HepG2 (cell line): ENCODE measurements around the gene CLDN11. TPM values are rescaled to one million over a fixed set of nuclear protein-coding genes. Genes with fewer than 3 reads are reported as not detected.

Experiments used
- ATAC-seq: fragments of 200-7000 bp; cut with Tn5 transposase; 3 replicates; pipeline ENCODE4 v1.9.1; 2020; ENCODE audit warnings: mild to moderate bottlenecking, moderate library complexity
- BruUV-seq: library from RNA; stranded (reverse); fragments of 400-500 nt; replicated peaks from 2 replicates; lab custom pipeline; 2021; lab: Mats Ljungman, UMichigan
- CTCF ChIA-PET: fragments of 300-600 bp; formaldehyde crosslinking; extraction: SDS; loops from one replicate; lab custom pipeline; 2021; ENCODE audit warnings: low total read pairs, inconsistent platforms, low intra/inter-chr PET ratio; lab: Yijun Ruan, JAX
- POLR2A ChIA-PET: fragments of 350-600 bp; sonication (Branson Sonifier 250); formaldehyde crosslinking; loops from one replicate; lab custom pipeline; 2020; ENCODE audit warnings: antibody characterized with exemption, inconsistent platforms; lab: Yijun Ruan, JAX
- DNase-seq: peaks from one replicate; pipeline ENCODE4 v3.0.0-alpha.2; 2015; ENCODE audit warnings: low spot score
- FAIRE-seq: peaks from 3 replicates; lab custom pipeline; 2011; peaks lifted over from hg19 to GRCh38; lab: Jason Lieb, UNC
- H2AFZ ChIP-seq: one replicate; pipeline ENCODE4 v1.6.1; 2011; ENCODE audit warnings: low read length, inconsistent platforms
- H3K27ac ChIP-seq: fragments of 300-600 bp; 3 replicates; pipeline ENCODE4 v1.8.0; 2011; ENCODE audit warnings: mixed run types, mild to moderate bottlenecking, mixed read lengths, low read length, inconsistent platforms; ENCODE audit not compliant: insufficient read depth; ENCODE audit errors: extremely low read length
- H3K27me3 ChIP-seq, 2 experiments: fragments of 200-600 bp in 1 of 2; 2 replicates in 1 of 2; 3 replicates in 1 of 2; pipeline versions ENCODE4 v1.6.0 to v1.8.0; 2011; ENCODE audit warnings: low read length in 2 of 2, mild to moderate bottlenecking in 2 of 2, moderate library complexity in 2 of 2, inconsistent platforms in 1 of 2; ENCODE audit not compliant: insufficient read depth in 2 of 2, control insufficient read depth in 1 of 2
- H3K36me3 ChIP-seq, 2 experiments: fragments of 200-600 bp in 1 of 2; replicated peaks in 1 of 2; 2 replicates in 1 of 2; 3 replicates in 1 of 2; pipeline versions ENCODE4 v1.5.1 to v1.8.0; 2011; ENCODE audit warnings: low read length in 2 of 2, inconsistent platforms in 1 of 2; ENCODE audit not compliant: insufficient read depth in 2 of 2, control insufficient read depth in 1 of 2
- H3K4me1 ChIP-seq: 2 replicates; pipeline ENCODE4 v1.5.1; 2012; ENCODE audit warnings: low read length, inconsistent platforms; ENCODE audit not compliant: insufficient read depth
- H3K4me2 ChIP-seq: 2 replicates; pipeline ENCODE4 v1.6.0; 2011; ENCODE audit warnings: low read depth, low read length, inconsistent platforms
- H3K4me3 ChIP-seq, 3 experiments: fragments of 200-600 bp in 1 of 3; sonication (generic), shearing (Covaris generic) in 1 of 3; replicated peaks in 1 of 3; 2 replicates each; pipeline ENCODE4 v1.5.1; 2011 to 2016; ENCODE audit warnings: low read length in 3 of 3, inconsistent platforms in 2 of 3, low read depth in 2 of 3, mild to moderate bottlenecking in 2 of 3, control low read depth in 1 of 3, mixed read lengths in 1 of 3; ENCODE audit not compliant: insufficient read depth in 1 of 3
- H3K79me2 ChIP-seq: one replicate; pipeline ENCODE4 v1.6.1; 2011; ENCODE audit warnings: low read length, inconsistent platforms; ENCODE audit not compliant: insufficient read depth
- H3K9ac ChIP-seq: 2 replicates; pipeline ENCODE4 v1.6.0; 2011; ENCODE audit warnings: mild to moderate bottlenecking, low read depth, low read length, inconsistent platforms; ENCODE audit not compliant: insufficient read depth
- H3K9me3 ChIP-seq: 2 replicates; pipeline ENCODE4 v1.5.1; 2012; ENCODE audit warnings: mild to moderate bottlenecking, low read length
- H4K20me1 ChIP-seq: 2 replicates; pipeline ENCODE4 v1.6.0; 2011; ENCODE audit warnings: inconsistent platforms, mild to moderate bottlenecking, low read length, moderate library complexity; ENCODE audit not compliant: insufficient read depth
- MIXL1 ChIP-seq: IDR thresholded peaks from 2 replicates; pipeline ENCODE4 v1.6.1; 2016
- SMC3 ChIP-seq: IDR thresholded peaks from 2 replicates; pipeline ENCODE4 v1.6.1; 2011; ENCODE audit warnings: low read length, improper control_type of control experiment
- STAG1 ChIP-seq: sonication (generic); formaldehyde crosslinking; IDR thresholded peaks from 2 replicates; pipeline ENCODE4 v1.4.0; 2020; ENCODE audit warnings: missing genetic modification reagents
- ZNF891 ChIP-seq: sonication (generic); formaldehyde crosslinking; IDR thresholded peaks from 2 replicates; pipeline ENCODE4 v1.5.0; 2020; ENCODE audit warnings: mild to moderate bottlenecking, missing genetic modification reagents
- WGBS: methylation state at CpG from one replicate; pipeline ENCODE4 v1.1.6; 2017; ENCODE audit warnings: low lambda C conversion rate; 5-methylcytosine and 5-hydroxymethylcytosine counted together
- in situ Hi-C: cut with HindIII; loops from 2 replicates; pipeline ENCODE4 v1.10.0; 2017; ENCODE audit warnings: low pct_unique_long_range_greater_than_20kb; ENCODE audit not compliant: extremely low pct_ligation_motif_present
- intact Hi-C: fragments of 100-400 bp; cut with micrococcal nuclease; formaldehyde crosslinking; loops from one replicate; pipeline ENCODE4 v1.10.0; 2022; ENCODE audit not compliant: unreplicated experiment
- polyA plus RNA-seq, 8 experiments: library from polyadenylated mRNA; depleted of rRNA in 3 of 8; stranded (reverse) in 7 of 8; unstranded in 1 of 8; fragments of >200 nt; fragmentation: Illumina TruSeq in 4 of 8; extraction: Trizol in 4 of 8; gene quantifications; 2 replicates each; pipeline versions ENCODE4 v1.2.1 to v1.2.3, GENCODE V29; 2011 to 2016; ENCODE audit warnings: low read depth in 4 of 8, missing spikeins in 1 of 8, mixed read lengths in 1 of 8; ENCODE audit not compliant: insufficient read depth in 1 of 8
- total RNA-seq, 5 experiments: library from RNA; depleted of rRNA; stranded (reverse); fragments of >200 nt; fragmentation: Illumina TruSeq; extraction: Trizol; gene quantifications; 2 replicates each; pipeline ENCODE4 v1.2.3, GENCODE V29; 2016; ENCODE audit warnings: low read depth in 1 of 5
- TF ChIP-seq, protein P1 (sequence below): sonication (generic); formaldehyde crosslinking; IDR thresholded peaks from 2 replicates; pipeline ENCODE4 v1.5.0; 2020; ENCODE audit warnings: mild to moderate bottlenecking, missing genetic modification reagents, moderate library complexity
- TF ChIP-seq, protein P2 (sequence below): IDR thresholded peaks from 2 replicates; pipeline ENCODE4 v1.6.1; 2012; ENCODE audit warnings: low read depth, low read length, improper control_type of control experiment

The CLDN11 gene
- total and polyA plus RNA-seq, 2 of the 13 experiments (the other 11 are each of a cell fraction or from before 2014, with no cell fraction given): 4.2 to 4.9 TPM

DNA sequence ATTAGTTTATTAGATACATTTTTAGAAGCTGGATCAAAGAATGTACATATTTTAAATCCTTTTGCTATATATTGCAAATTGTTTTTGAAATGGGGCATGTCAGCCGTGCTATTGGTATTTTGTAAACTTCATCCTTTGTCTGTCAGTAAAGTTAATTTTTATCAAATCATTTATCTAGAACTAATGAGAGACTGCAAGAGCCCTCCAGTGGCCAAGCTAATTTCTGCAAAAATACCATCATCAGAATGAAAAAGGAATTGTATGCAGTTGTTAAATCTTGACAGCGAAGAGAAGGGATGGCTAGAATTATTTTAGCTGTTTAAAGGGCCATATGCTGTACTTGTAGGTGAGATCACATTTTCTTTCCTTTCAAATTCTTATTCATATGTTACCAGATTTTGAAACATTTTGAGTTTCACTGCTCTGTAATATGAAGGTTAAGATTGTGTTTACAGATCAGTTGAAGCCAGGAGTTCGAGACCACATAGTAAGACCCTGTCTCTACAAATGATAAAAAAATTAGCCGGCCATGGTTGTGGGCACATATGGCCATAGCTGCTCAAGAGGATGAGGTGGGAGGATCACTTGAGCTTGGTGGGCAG, 8.1 kb upstream of the CLDN11 start:
- POLR2A ChIA-PET: no interaction called here
- FAIRE-seq: no peak

More for the DNA sequence above, 8.1 kb upstream of the CLDN11 start:
- 25% methylated on average over 4 of the region's 4 CpGs for WGBS
- intact Hi-C loops: loop anchor here (1.0 kb wide), 1 partner anchor 100 kb away; no protein-coding TSS in a partner anchor
- H3K4me1 ChIP-seq: no peaks in the 10 kb centered on the region
- no peak for DNase-seq
- no peak overlapping the region for H3K27ac ChIP-seq
- in situ Hi-C loops: loop anchor here (5.0 to 10.0 kb wide), 2 partner anchors 98 to 284 kb away; no protein-coding TSS in a partner anchor
- no peak overlapping the region for H2AFZ ChIP-seq
- BruUV-seq: no TSS peak
- H3K36me3 ChIP-seq: no peaks in the 10 kb centered on the region
- TF ChIP-seq MIXL1: 0 out of 2 replicates have a peak, but pooled peaks have one; percentile 40
- TF ChIP-seq, protein P1, sequence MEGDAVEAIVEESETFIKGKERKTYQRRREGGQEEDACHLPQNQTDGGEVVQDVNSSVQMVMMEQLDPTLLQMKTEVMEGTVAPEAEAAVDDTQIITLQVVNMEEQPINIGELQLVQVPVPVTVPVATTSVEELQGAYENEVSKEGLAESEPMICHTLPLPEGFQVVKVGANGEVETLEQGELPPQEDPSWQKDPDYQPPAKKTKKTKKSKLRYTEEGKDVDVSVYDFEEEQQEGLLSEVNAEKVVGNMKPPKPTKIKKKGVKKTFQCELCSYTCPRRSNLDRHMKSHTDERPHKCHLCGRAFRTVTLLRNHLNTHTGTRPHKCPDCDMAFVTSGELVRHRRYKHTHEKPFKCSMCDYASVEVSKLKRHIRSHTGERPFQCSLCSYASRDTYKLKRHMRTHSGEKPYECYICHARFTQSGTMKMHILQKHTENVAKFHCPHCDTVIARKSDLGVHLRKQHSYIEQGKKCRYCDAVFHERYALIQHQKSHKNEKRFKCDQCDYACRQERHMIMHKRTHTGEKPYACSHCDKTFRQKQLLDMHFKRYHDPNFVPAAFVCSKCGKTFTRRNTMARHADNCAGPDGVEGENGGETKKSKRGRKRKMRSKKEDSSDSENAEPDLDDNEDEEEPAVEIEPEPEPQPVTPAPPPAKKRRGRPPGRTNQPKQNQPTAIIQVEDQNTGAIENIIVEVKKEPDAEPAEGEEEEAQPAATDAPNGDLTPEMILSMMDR (CRISPR knock-in tag): peak; percentile 55
- TF ChIP-seq SMC3: peak; percentile 58
- TF ChIP-seq, protein P2, sequence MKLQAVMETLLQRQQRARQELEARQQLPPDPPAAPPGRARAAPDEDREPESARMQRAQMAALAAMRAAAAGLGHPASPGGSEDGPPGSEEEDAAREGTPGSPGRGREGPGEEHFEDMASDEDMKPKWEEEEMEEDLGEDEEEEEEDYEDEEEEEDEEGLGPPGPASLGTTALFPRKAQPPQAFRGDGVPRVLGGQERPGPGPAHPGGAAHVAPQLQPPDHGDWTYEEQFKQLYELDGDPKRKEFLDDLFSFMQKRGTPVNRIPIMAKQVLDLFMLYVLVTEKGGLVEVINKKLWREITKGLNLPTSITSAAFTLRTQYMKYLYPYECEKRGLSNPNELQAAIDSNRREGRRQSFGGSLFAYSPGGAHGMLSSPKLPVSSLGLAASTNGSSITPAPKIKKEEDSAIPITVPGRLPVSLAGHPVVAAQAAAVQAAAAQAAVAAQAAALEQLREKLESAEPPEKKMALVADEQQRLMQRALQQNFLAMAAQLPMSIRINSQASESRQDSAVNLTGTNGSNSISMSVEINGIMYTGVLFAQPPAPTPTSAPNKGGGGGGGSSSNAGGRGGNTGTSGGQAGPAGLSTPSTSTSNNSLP: peak; percentile 66
- no peak for TF ChIP-seq ZNF891 (CRISPR knock-in tag)
- TF ChIP-seq STAG1 (CRISPR knock-in tag): peak; percentile 62
- TF ChIP-seq, all 625 proteins: peak for 5
- no peak for ATAC-seq
- Histone ChIP-seq H3K27me3 (no peaks in the 10 kb centered on the region; a peak in 1 of 5 replicates), H3K4me2 (no peak overlapping the region), H4K20me1 (no peaks in the 10 kb centered on the region), H3K9me3 (no peaks in the 10 kb centered on the region), H3K4me3 (no peak overlapping the region), H3K9ac (no peak overlapping the region), H3K79me2 (no peaks in the 10 kb centered on the region)
- CTCF ChIA-PET: interaction anchor here (2.4 kb wide), 1 partner anchor 101 kb away, joined by 22 read pairs; no protein-coding TSS in a partner anchor
